22Rv1 (cell line): ENCODE data around the gene PPP1R3D.

Source experiments
- CTCF ChIP-seq: fragments of 450-650 bp; IDR thresholded peaks from 2 replicates; pipeline ENCODE4 v1.5.1; 2017; ENCODE audit warnings: mild to moderate bottlenecking
- ZFX ChIP-seq: fragments of 450-650 bp; IDR thresholded peaks from 2 replicates; pipeline ENCODE4 v1.6.1; 2017; ENCODE audit warnings: antibody characterized with exemption, borderline replicate concordance

GRCh38 chr20:59891581-59891980 is 48.5 kb downstream of the PPP1R3D start:
- no peak for TF ChIP-seq CTCF
- no peak for TF ChIP-seq ZFX
